ENCODE measurements around the gene SPACA4. TPM values are rescaled to one million over a fixed set of nuclear protein-coding genes. Genes with fewer than 3 reads are reported as not detected.
A peak's percentile ranks its signal among the peaks of the same experiment; 100 is the strongest.

Gene SPACA4
- total and polyA plus RNA-seq, 9 of the 15 experiments (the other 6 are each of a cell fraction or from before 2014, with no cell fraction given) = not detected

DNA sequence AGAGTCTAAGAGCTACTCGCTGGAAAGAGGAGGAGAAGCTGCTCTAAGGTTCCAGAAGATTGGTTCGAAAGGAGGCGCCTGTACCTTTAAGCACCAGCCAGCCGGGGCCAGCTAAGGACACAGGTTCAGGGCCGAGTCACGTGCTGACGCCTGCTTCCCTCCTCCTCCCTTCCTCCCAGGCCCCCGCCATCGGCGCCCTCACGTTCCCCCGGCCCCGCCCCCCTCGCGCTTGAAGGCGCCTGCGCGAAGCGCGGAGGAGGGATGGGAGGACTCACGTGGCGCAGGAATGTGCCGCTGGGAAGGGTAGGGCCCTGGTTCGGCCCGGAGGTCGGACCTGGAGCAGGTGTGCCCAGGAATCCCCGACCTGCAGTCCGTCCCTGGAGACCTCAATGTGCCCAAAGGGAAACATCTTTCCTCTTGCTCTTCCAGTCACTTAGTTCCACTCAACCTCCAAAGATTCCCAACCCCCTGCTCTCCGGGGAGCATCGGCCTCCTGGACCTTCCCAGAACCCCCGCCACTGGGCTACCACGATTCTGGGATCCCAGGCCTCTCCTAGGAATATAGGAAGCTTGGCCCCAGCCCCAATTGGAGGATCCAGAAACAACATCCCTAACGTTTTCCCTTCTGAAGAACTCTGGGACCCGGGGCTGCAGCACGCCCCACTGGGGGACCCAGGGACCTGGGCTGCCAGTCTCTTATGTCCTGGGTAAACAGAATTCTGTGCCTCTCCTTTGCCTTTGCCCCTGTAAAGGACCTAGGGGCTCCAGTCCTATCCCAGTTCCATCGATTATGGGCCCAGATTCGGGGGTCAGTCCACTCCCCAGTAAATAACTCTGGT lies 28.1 kb downstream of the SPACA4 start (continued):
- TF ChIP-seq, protein P1, sequence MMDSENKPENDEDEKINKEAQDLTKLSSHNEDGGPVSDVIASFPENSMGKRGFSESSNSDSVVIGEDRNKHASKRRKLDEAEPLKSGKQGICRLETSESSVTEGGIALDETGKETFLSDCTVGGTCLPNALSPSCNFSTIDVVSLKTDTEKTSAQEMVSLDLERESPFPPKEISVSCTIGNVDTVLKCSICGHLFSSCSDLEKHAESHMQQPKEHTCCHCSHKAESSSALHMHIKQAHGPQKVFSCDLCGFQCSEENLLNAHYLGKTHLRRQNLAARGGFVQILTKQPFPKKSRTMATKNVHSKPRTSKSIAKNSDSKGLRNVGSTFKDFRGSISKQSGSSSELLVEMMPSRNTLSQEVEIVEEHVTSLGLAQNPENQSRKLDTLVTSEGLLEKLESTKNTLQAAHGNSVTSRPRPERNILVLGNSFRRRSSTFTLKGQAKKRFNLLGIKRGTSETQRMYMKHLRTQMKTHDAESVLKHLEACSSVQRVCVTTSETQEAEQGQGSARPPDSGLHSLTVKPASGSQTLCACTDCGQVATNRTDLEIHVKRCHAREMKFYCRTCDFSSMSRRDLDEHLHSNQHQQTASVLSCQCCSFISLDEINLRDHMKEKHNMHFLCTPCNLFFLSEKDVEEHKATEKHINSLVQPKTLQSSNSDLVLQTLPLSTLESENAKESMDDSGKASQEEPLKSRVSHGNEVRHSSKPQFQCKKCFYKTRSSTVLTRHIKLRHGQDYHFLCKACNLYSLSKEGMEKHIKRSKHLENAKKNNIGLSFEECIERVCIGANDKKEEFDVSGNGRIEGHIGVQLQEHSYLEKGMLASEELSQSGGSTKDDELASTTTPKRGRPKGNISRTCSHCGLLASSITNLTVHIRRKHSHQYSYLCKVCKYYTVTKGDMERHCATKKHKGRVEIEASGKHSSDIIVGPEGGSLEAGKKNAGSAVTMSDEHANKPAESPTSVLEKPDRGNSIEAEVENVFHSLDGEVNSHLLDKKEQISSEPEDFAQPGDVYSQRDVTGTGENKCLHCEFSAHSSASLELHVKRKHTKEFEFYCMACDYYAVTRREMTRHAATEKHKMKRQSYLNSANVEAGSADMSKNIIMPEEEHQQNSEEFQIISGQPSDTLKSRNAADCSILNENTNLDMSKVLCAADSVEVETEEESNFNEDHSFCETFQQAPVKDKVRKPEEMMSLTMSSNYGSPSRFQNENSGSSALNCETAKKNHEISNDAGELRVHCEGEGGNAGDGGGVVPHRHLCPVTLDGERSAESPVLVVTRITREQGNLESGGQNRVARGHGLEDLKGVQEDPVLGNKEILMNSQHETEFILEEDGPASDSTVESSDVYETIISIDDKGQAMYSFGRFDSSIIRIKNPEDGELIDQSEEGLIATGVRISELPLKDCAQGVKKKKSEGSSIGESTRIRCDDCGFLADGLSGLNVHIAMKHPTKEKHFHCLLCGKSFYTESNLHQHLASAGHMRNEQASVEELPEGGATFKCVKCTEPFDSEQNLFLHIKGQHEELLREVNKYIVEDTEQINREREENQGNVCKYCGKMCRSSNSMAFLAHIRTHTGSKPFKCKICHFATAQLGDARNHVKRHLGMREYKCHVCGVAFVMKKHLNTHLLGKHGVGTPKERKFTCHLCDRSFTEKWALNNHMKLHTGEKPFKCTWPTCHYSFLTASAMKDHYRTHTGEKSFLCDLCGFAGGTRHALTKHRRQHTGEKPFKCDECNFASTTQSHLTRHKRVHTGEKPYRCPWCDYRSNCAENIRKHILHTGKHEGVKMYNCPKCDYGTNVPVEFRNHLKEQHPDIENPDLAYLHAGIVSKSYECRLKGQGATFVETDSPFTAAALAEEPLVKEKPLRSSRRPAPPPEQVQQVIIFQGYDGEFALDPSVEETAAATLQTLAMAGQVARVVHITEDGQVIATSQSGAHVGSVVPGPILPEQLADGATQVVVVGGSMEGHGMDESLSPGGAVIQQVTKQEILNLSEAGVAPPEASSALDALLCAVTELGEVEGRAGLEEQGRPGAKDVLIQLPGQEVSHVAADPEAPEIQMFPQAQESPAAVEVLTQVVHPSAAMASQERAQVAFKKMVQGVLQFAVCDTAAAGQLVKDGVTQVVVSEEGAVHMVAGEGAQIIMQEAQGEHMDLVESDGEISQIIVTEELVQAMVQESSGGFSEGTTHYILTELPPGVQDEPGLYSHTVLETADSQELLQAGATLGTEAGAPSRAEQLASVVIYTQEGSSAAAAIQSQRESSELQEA (IDR thresholded peaks at IDR 0.05; ENCODE audit: low read depth) = no peak
- TF ChIP-seq ZNF507 (tag; conservative IDR thresholded peaks at IDR 0.05) = no peak
- TF ChIP-seq, protein P2, sequence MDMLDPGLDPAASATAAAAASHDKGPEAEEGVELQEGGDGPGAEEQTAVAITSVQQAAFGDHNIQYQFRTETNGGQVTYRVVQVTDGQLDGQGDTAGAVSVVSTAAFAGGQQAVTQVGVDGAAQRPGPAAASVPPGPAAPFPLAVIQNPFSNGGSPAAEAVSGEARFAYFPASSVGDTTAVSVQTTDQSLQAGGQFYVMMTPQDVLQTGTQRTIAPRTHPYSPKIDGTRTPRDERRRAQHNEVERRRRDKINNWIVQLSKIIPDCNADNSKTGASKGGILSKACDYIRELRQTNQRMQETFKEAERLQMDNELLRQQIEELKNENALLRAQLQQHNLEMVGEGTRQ (CRISPR knock-in tag; IDR thresholded peaks at IDR 0.05) = peak; percentile 96
- TF ChIP-seq ZNF143 (CRISPR knock-in tag; IDR thresholded peaks at IDR 0.05) = no peak
- no peak for TF ChIP-seq BRF1 (IDR thresholded peaks at IDR 0.05; ENCODE audit: borderline replicate concordance, extremely low read depth, insufficient read length)
- TF ChIP-seq PHB2 (IDR thresholded peaks at IDR 0.05; ENCODE audit: low read depth) = no peak
- no peak for TF ChIP-seq LARP7 (IDR thresholded peaks at IDR 0.05)
- TF ChIP-seq ZFPM2 (CRISPR knock-in tag; IDR thresholded peaks at IDR 0.05) = no peak
- TF ChIP-seq, protein P3, sequence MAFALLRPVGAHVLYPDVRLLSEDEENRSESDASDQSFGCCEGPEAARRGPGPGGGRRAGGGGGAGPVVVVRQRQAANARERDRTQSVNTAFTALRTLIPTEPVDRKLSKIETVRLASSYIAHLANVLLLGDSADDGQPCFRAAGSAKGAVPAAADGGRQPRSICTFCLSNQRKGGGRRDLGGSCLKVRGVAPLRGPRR (CRISPR knock-in tag; IDR thresholded peaks at IDR 0.05) = no peak
- TF ChIP-seq CCNT2 (IDR thresholded peaks at IDR 0.05; ENCODE audit: borderline replicate concordance, extremely low read depth, insufficient read length, low read depth, low read length) = peak; percentile 96
- TF ChIP-seq MEF2D (tag; conservative IDR thresholded peaks at IDR 0.05; ENCODE audit: low read depth) = no peak
- TF ChIP-seq MED1 (CRISPR knock-in tag; IDR thresholded peaks at IDR 0.05; ENCODE audit: borderline replicate concordance) = no peak
- peak; percentile 70 for TF ChIP-seq TEAD4 (IDR thresholded peaks at IDR 0.05; ENCODE audit: low read length)
- no peak for TF ChIP-seq TEAD4 (CRISPR knock-in tag; IDR thresholded peaks at IDR 0.05; ENCODE audit: borderline replicate concordance)
- TF ChIP-seq ZNF75A (CRISPR knock-in tag; IDR thresholded peaks at IDR 0.05) = no peak
